NT2/D1 (cell line): Measurements from ENCODE around the gene PRKCH.

Experiments
- SUZ12 ChIP-seq: IDR thresholded peaks from 2 replicates; pipeline ENCODE4 v1.6.1; 2011; ENCODE audit not compliant: insufficient read length, insufficient read depth; ENCODE audit errors: extremely low read depth
- YY1 ChIP-seq: IDR thresholded peaks from 2 replicates; pipeline ENCODE4 v1.6.1; 2011; ENCODE audit not compliant: insufficient read length, insufficient read depth
- ZNF274 ChIP-seq: IDR thresholded peaks from 2 replicates; pipeline ENCODE4 v1.6.1; 2011; ENCODE audit warnings: mild to moderate bottlenecking, low read depth, low read length

DNA sequence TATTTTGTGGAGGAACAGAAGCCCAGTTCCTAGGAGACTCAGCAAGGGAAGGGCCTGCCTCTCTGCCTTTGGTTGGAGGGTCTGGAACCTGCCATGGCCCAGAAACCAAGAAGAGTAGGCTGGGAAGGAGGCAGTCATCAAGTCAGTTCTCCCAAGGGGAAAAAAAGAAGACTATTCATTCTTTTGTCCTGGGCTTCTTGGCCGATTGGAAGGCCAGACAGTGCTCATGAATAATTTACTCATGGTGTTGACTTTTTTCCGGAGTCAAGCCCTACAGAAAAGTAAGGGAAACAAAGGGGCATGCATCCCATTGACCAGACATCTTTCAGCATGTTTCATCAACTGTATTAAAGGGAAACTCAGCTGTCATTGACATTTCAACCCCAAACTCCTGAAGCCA is 168.1 kb downstream of the PRKCH start:
- TF ChIP-seq SUZ12 (no peak), YY1 (no peak), ZNF274 (no peak)
